CD4-positive, alpha-beta T cell treated with Interleukin-2 at 100 ng/mL for 4 hours (primary cell): ENCODE data around the gene NANS.
"Not testable (repeated sequence)": the region's sequence is repeated elsewhere in the genome, so short reads cannot be mapped to it uniquely, and the experiment has no call there.

Experiments
- DNase-seq: peaks from one replicate; pipeline ENCODE4 v3.0.0-alpha.2; 2020; ENCODE audit warnings: low spot score

The NANS gene

GRCh38 chr9:98076514-98076890, 20.0 kb downstream of the NANS start:
- DNase-seq = not testable (repeated sequence)

- no peak for DNase-seq
Observed at GRCh38 chr9:98078895-98079294, 22.4 kb downstream of the NANS start.

- no peak for DNase-seq
Observed at GRCh38 chr9:98080326-98080725, 23.8 kb downstream of the NANS start.

- DNase-seq = no peak
Observed at GRCh38 chr9:98080780-98081179, 24.2 kb downstream of the NANS start.

GRCh38 chr9:98081477-98082219, 25.1 kb downstream of the NANS start:
- DNase-seq = peak; percentile 49

GRCh38 chr9:98083061-98083501, 26.5 kb downstream of the NANS start:
- DNase-seq = no peak

- no peak for DNase-seq
Observed at GRCh38 chr9:98083566-98084183, 27.1 kb downstream of the NANS start.

- DNase-seq = no peak
Observed at GRCh38 chr9:98084396-98084795, 27.9 kb downstream of the NANS start.

- DNase-seq = no peak
Observed at GRCh38 chr9:98085058-98085457, 28.5 kb downstream of the NANS start.

- no peak for DNase-seq
Observed at GRCh38 chr9:98085944-98086343, 29.4 kb downstream of the NANS start.

- DNase-seq = no peak
Observed at GRCh38 chr9:98086461-98086860, 29.9 kb downstream of the NANS start.

GRCh38 chr9:98087420-98088354, 31.2 kb downstream of the NANS start:
- DNase-seq = peak; percentile 42

- not testable (repeated sequence) for DNase-seq
Observed at GRCh38 chr9:98090674-98091073, 34.1 kb downstream of the NANS start.

- no peak for DNase-seq
Observed at GRCh38 chr9:98091735-98092612, 35.4 kb downstream of the NANS start.

- DNase-seq = no peak
Observed at GRCh38 chr9:98092613-98092931, 36.0 kb downstream of the NANS start.

- no peak for DNase-seq
Observed at GRCh38 chr9:98094316-98094715, 37.8 kb downstream of the NANS start.

- no peak for DNase-seq
Observed at GRCh38 chr9:98094851-98095250, 38.3 kb downstream of the NANS start.

GRCh38 chr9:98095401-98095800, 38.9 kb downstream of the NANS start:
- no peak for DNase-seq

GRCh38 chr9:98096091-98096490, 39.6 kb downstream of the NANS start:
- DNase-seq = no peak

GRCh38 chr9:98097836-98098235, 41.3 kb downstream of the NANS start:
- peak; percentile 75 for DNase-seq

- DNase-seq = peak; percentile 74
Observed at GRCh38 chr9:98099346-98099745, 42.8 kb downstream of the NANS start.

GRCh38 chr9:98099898-98100297, 43.4 kb downstream of the NANS start:
- peak; percentile 49 for DNase-seq
